ENCODE results near the gene YAP1.

GRCh38 chr11:102117472-102118113 lies 7.3 kb downstream of the YAP1 start:
- TF ChIP-seq CTCF (IDR thresholded peaks at IDR 0.05; ENCODE audit: poor library complexity), result no peak
- TF ChIP-seq EZH2 (IDR thresholded peaks at IDR 0.05; ENCODE audit: borderline replicate concordance), result no peak
